COR-L47 (cell line): ENCODE data around the gene DPP9.

Experiments
- DNase-seq: peaks from one replicate; lab custom pipeline; 2025; lab: John Stamatoyannopoulos, UW

The DPP9 gene

GRCh38 chr19:4709440-4710280 lies 14.0 kb downstream of the DPP9 start:
- no peak for DNase-seq

- no peak for DNase-seq
Measured at GRCh38 chr19:4707956-4708650, 15.5 kb downstream of the DPP9 start.

- DNase-seq: no peak
Measured at GRCh38 chr19:4707322-4707721, 16.3 kb downstream of the DPP9 start.

- DNase-seq: no peak
Measured at GRCh38 chr19:4705413-4706131, 18.1 kb downstream of the DPP9 start.

GRCh38 chr19:4704317-4704673 lies 19.3 kb downstream of the DPP9 start:
- DNase-seq: no peak

GRCh38 chr19:4703671-4704316 lies 19.8 kb downstream of the DPP9 start:
- DNase-seq: no peak

- no peak for DNase-seq
Measured at GRCh38 chr19:4702764-4703163, 20.9 kb downstream of the DPP9 start.

- no peak for DNase-seq
Measured at GRCh38 chr19:4701557-4701956, 22.1 kb downstream of the DPP9 start.

- no peak for DNase-seq
Measured at GRCh38 chr19:4700693-4700970, 23.0 kb downstream of the DPP9 start.

- no peak for DNase-seq
Measured at GRCh38 chr19:4699826-4700692, 23.6 kb downstream of the DPP9 start.

GRCh38 chr19:4697304-4697703 lies 26.3 kb downstream of the DPP9 start:
- no peak for DNase-seq

- no peak for DNase-seq
Measured at GRCh38 chr19:4695224-4695731, 28.4 kb downstream of the DPP9 start.

- no peak for DNase-seq
Measured at GRCh38 chr19:4694211-4694987, 29.2 kb downstream of the DPP9 start.

GRCh38 chr19:4693471-4694121 lies 30.0 kb downstream of the DPP9 start:
- no peak for DNase-seq

- no peak for DNase-seq
Measured at GRCh38 chr19:4693078-4693350, 30.6 kb downstream of the DPP9 start.

GRCh38 chr19:4692251-4693077 lies 31.2 kb downstream of the DPP9 start:
- no peak for DNase-seq

GRCh38 chr19:4691373-4691772 lies 32.3 kb downstream of the DPP9 start:
- DNase-seq: no peak

GRCh38 chr19:4690361-4690760 lies 33.3 kb downstream of the DPP9 start:
- no peak for DNase-seq

GRCh38 chr19:4689403-4689802 lies 34.2 kb downstream of the DPP9 start:
- no peak for DNase-seq

- no peak for DNase-seq
Measured at GRCh38 chr19:4688587-4688986, 35.1 kb downstream of the DPP9 start.
